HG03095 (cell line): ENCODE measurements around the gene OR51E2.
A peak's percentile ranks its signal among the peaks of the same experiment; 100 is the strongest.

Source experiments
- ATAC-seq: cut with Tn5 transposase; IDR thresholded peaks from one replicate; pipeline ENCODE4 v1.9.1; 2021; ENCODE audit warnings: moderate library complexity; ENCODE audit not compliant: unreplicated experiment

The OR51E2 gene

GRCh38 chr11:4664183-4664582 is 33.5 kb downstream of the OR51E2 start:
- no peak for ATAC-seq

DNA sequence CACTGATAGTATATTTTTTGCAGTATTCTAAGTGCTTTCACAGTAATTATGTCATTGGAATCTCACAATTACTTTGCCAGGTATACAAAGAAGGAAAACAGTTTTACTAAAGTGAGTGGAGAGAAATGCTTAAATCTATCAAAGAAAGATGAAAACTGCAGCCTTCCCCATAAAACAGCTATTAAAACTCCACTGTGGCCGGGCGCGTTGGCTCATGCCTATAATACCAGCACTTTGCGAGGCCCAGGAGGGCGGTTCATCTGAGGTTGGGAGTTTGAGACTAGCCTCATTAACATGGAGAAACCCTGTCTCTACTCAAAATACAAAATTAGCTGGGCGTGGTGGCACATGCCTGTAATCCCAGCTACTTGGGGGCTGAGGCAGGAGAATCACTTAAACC is 34.8 kb downstream of the OR51E2 start:
- ATAC-seq: no peak

DNA sequence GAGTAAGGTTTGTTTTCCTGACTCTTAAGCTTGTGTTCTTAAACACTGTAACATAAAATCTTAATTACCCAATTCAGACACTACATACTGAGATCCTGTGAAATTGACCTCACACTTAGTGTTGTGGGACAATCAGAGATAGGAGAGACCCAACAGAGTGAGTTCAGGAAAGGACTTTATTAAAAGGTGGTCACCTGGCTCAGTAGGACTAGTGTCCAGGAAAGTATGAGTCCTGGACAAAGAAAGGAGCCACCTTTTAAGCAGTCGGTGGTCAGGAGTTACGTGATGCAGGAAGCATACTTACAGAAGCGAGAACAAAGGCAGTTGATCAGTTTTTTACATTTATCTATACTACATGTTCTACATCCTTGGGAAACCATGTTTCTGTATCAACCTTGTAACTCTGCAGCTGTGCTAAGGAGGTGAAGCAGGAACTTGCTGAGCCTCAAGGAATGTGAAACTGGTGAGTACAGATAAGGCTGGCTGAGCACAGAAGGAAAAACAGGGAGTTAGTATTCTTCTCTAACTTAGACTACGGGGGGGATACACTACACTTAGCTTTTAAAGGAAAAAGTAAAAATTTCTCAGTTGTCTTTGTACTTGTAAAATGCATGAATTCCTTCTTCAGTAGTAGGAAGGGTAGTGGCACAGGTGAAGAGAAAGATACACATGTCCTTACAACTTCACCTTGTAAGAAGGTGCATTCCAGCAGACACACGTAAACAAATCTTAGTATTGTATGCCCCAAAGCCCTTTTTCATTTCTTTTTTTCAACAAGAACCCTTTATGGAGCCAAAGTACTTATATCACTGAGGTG is 38.8 kb downstream of the OR51E2 start:
- no peak for ATAC-seq

DNA sequence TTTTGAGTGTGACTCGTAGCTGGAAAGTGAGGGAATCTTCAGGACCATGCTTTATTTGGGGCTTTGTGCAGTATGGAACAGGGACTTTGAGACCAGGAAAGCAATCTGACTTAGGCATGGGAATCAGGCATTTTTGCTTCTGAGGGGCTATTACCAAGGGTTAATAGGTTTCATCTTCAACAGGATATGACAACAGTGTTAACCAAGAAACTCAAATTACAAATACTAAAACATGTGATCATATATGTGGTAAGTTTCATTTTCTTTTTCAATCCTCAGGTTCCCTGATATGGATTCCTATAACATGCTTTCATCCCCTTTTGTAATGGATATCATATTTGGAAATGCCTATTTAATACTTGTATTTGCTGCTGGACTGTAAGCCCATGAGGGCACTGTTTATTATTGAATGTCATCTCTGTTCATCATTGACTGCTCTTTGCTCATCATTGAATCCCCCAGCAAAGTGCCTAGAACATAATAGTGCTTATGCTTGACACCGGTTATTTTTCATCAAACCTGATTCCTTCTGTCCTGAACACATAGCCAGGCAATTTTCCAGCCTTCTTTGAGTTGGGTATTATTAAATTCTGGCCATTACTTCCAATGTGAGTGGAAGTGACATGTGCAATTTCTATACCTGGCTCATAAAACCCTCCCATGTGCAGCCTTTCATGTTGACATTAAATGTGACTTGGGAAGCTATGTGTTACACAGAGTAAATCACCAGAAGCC is 42.9 kb downstream of the OR51E2 start:
- ATAC-seq: no peak

DNA sequence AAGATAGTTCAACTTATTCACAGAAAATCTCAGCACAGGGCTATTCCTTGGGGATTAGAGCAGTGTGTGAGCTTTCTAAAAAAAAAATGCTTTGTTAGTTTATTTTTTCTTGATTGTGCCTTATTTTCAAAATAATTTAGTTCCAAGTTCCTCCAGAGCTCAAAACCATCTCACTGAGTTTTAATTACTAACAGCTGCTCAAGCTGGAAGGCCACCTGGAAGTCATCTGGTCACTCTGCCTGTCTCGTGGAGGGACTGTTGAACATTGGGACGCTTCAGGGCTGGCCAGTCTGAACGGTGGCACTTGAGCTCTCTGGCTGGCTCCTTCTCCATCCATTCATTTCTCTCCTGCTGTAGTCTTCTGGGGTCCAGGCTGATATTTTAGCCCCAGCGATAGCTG is 49.9 kb downstream of the OR51E2 start:
- no peak for ATAC-seq

GRCh38 chr11:4645974-4646373 is 51.7 kb downstream of the OR51E2 start:
- ATAC-seq: no peak

GRCh38 chr11:4644233-4644632 is 53.4 kb downstream of the OR51E2 start:
- ATAC-seq: no peak

GRCh38 chr11:4643682-4644081 is 54.0 kb downstream of the OR51E2 start, which contains the start of gene OR51E1:
Gene OR51E1, plus strand, starts transcription at chr11:4643982. Its CDS starts 8,545 bp downstream, at chr11:4652527.
- ATAC-seq: no peak

DNA sequence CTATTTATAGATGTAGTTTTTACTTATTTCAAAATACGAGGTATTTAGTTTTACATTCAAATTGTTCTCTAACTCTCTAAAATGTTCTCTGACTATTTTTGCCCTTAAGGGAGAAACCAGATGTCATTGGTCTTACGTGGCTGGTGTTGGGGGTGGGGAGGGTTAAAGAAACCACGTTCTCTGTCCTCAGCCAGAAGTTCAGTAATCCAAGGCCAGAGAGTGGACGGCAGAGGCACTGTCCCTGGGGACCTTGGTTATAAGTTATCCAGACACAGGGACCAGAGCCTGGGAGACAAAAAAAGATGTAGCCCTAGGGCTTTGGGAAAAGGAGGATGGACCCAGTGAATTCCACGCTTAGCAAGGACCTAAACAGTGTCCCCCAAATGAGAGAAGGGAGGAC is 54.6 kb downstream of the OR51E2 start:
- no peak for ATAC-seq

DNA sequence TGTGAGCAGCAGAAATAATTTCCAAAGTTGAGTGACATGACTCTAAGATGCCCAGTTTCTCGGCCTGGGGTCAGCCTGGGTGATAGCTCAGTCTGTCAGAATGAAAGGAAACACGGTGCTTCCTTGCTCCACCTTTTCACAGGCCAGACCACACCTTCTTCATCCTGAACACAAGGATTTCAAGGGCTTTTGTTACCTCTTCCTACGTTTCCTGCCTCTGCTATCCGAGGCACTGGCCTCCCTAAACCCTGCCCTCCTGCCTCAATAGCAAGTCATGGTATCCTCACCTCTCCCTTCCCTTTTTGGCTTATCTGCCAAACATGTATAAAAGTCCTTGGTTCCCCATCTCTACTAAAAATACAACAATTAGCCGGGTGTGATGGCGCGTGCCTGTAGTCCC is 55.6 kb downstream of the OR51E2 start:
- ATAC-seq: no peak

DNA sequence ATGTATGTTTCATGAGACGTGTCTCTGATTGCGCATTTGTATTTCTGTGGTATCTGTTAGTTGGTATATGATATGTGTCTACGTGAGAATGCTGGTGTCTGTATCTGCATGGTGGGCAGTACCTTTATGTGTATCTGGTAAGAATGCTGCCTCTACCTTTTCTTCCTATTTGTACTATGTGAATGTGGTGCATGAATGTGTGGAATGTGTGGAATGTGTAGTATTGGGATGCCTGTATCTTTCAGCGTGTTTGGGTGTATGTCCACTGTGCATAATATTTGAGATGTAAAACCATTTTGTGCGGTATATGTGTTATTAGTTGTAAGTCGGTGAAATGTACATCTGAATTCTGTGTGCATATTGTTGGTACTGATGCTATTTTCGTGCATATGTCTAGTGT is 56.2 kb downstream of the OR51E2 start:
- no peak for ATAC-seq

GRCh38 chr11:4639931-4640330 is 57.7 kb downstream of the OR51E2 start:
- ATAC-seq: no peak

DNA sequence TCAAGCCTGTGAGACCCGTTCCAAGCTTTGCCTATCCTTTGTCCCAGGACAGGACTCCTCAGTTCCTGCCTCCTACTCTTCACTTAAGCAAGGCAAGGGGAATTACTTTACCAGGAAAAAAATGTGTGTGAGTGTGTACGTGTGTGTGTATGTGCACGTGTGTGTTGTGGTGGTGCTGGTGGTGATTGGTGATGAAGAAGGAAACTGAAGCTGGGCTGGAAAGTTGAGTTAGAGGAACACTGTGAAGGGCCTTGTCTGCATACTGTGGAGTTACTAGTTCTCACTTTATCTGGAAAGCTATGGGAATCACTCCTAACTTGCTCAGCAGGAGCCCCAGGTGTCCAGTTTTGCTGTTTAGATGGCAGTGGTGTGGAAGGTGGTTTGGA is 60.0 kb downstream of the OR51E2 start:
- no peak for ATAC-seq

GRCh38 chr11:4636962-4637661 is 60.5 kb downstream of the OR51E2 start, which contains the start of gene OR51D1:
Gene OR51D1, plus strand, starts transcription at chr11:4637477. Its CDS starts 2,314 bp downstream, at chr11:4639791.
- peak; percentile 91 for ATAC-seq

DNA sequence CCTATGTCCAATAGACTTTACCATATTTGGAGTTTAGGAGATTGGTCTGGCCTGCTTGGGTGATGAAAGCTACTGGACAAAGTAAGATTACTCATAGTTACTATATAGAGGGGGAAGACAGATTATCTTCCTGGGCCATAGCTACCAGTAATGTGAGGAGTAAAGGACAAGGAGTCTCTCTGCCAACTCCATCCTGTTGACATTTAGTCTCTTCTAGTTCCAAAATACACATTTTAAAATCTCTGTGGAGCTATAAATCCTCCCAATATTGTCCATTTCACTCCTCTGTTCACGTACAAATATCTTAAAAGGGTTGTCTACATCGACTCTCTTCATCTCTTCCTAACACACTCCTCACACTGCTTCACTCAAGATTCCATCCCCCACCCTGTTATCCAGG is 61.5 kb downstream of the OR51E2 start:
- no peak for ATAC-seq
